HepG2 (cell line): ENCODE data around the gene PLCB1. TPM values are rescaled to one million over a fixed set of nuclear protein-coding genes. Genes with fewer than 3 reads are reported as not detected.

Experiments
- ATAC-seq: fragments of 200-7000 bp; cut with Tn5 transposase; 3 replicates; pipeline ENCODE4 v1.9.1; 2020; ENCODE audit warnings: mild to moderate bottlenecking, moderate library complexity
- BruUV-seq: library from RNA; stranded (reverse); fragments of 400-500 nt; replicated peaks from 2 replicates; lab custom pipeline; 2021; lab: Mats Ljungman, UMichigan
- CTCF ChIA-PET: fragments of 300-600 bp; formaldehyde crosslinking; extraction: SDS; loops from one replicate; lab custom pipeline; 2021; ENCODE audit warnings: low total read pairs, inconsistent platforms, low intra/inter-chr PET ratio; lab: Yijun Ruan, JAX
- POLR2A ChIA-PET: fragments of 350-600 bp; sonication (Branson Sonifier 250); formaldehyde crosslinking; loops from one replicate; lab custom pipeline; 2020; ENCODE audit warnings: antibody characterized with exemption, inconsistent platforms; lab: Yijun Ruan, JAX
- DNase-seq: peaks from one replicate; pipeline ENCODE4 v3.0.0-alpha.2; 2015; ENCODE audit warnings: low spot score
- FAIRE-seq: peaks from 3 replicates; lab custom pipeline; 2011; peaks lifted over from hg19 to GRCh38; lab: Jason Lieb, UNC
- H2AFZ ChIP-seq: one replicate; pipeline ENCODE4 v1.6.1; 2011; ENCODE audit warnings: low read length, inconsistent platforms
- H3K27ac ChIP-seq: fragments of 300-600 bp; 3 replicates; pipeline ENCODE4 v1.8.0; 2011; ENCODE audit warnings: mixed run types, mild to moderate bottlenecking, mixed read lengths, low read length, inconsistent platforms; ENCODE audit not compliant: insufficient read depth; ENCODE audit errors: extremely low read length
- H3K27me3 ChIP-seq, 2 experiments: fragments of 200-600 bp in 1 of 2; 2 replicates in 1 of 2; 3 replicates in 1 of 2; pipeline versions ENCODE4 v1.6.0 to v1.8.0; 2011; ENCODE audit warnings: low read length in 2 of 2, mild to moderate bottlenecking in 2 of 2, moderate library complexity in 2 of 2, inconsistent platforms in 1 of 2; ENCODE audit not compliant: insufficient read depth in 2 of 2, control insufficient read depth in 1 of 2
- H3K36me3 ChIP-seq, 2 experiments: fragments of 200-600 bp in 1 of 2; replicated peaks in 1 of 2; 2 replicates in 1 of 2; 3 replicates in 1 of 2; pipeline versions ENCODE4 v1.5.1 to v1.8.0; 2011; ENCODE audit warnings: low read length in 2 of 2, inconsistent platforms in 1 of 2; ENCODE audit not compliant: insufficient read depth in 2 of 2, control insufficient read depth in 1 of 2
- H3K4me1 ChIP-seq: 2 replicates; pipeline ENCODE4 v1.5.1; 2012; ENCODE audit warnings: low read length, inconsistent platforms; ENCODE audit not compliant: insufficient read depth
- H3K4me2 ChIP-seq: 2 replicates; pipeline ENCODE4 v1.6.0; 2011; ENCODE audit warnings: low read depth, low read length, inconsistent platforms
- H3K4me3 ChIP-seq, 3 experiments: fragments of 200-600 bp in 1 of 3; sonication (generic), shearing (Covaris generic) in 1 of 3; replicated peaks in 1 of 3; 2 replicates each; pipeline ENCODE4 v1.5.1; 2011 to 2016; ENCODE audit warnings: low read length in 3 of 3, inconsistent platforms in 2 of 3, low read depth in 2 of 3, mild to moderate bottlenecking in 2 of 3, control low read depth in 1 of 3, mixed read lengths in 1 of 3; ENCODE audit not compliant: insufficient read depth in 1 of 3
- H3K79me2 ChIP-seq: one replicate; pipeline ENCODE4 v1.6.1; 2011; ENCODE audit warnings: low read length, inconsistent platforms; ENCODE audit not compliant: insufficient read depth
- H3K9ac ChIP-seq: 2 replicates; pipeline ENCODE4 v1.6.0; 2011; ENCODE audit warnings: mild to moderate bottlenecking, low read depth, low read length, inconsistent platforms; ENCODE audit not compliant: insufficient read depth
- H3K9me3 ChIP-seq: 2 replicates; pipeline ENCODE4 v1.5.1; 2012; ENCODE audit warnings: mild to moderate bottlenecking, low read length
- H4K20me1 ChIP-seq: 2 replicates; pipeline ENCODE4 v1.6.0; 2011; ENCODE audit warnings: inconsistent platforms, mild to moderate bottlenecking, low read length, moderate library complexity; ENCODE audit not compliant: insufficient read depth
- AGO1 ChIP-seq: fragments of 200-400 bp; formaldehyde crosslinking; IDR thresholded peaks from 2 replicates; pipeline ENCODE4 v1.6.1; 2017; ENCODE audit warnings: mild to moderate bottlenecking, low read depth, low read length, moderate library complexity; ENCODE audit not compliant: poor library complexity, severe bottlenecking
- E2F1 ChIP-seq: sonication (generic); formaldehyde crosslinking; IDR thresholded peaks from 2 replicates; pipeline ENCODE4 v1.5.0; 2020; ENCODE audit warnings: missing genetic modification reagents
- ETV5 ChIP-seq: IDR thresholded peaks from 2 replicates; pipeline ENCODE4 v1.6.1; 2018; ENCODE audit warnings: missing biosample characterization, missing genetic modification reagents, inconsistent platforms, borderline replicate concordance
- GLI4 ChIP-seq: sonication (generic); formaldehyde crosslinking; IDR thresholded peaks from 2 replicates; pipeline ENCODE4 v1.5.1; 2020; ENCODE audit warnings: missing genetic modification reagents, mild to moderate bottlenecking, moderate library complexity, borderline replicate concordance
- MEF2D ChIP-seq: sonication (generic); formaldehyde crosslinking; IDR thresholded peaks from 2 replicates; pipeline ENCODE4 v1.5.1; 2020; ENCODE audit warnings: mild to moderate bottlenecking, missing genetic modification reagents
- RBM22 ChIP-seq: fragments of 200-400 bp; formaldehyde crosslinking; optimal IDR thresholded peaks from 2 replicates; pipeline ENCODE3; 2017; ENCODE audit warnings: mild to moderate bottlenecking, low read length, moderate library complexity
- ZBTB1 ChIP-seq: sonication (generic); formaldehyde crosslinking; IDR thresholded peaks from 2 replicates; pipeline ENCODE4 v1.4.0; 2020; ENCODE audit warnings: missing genetic modification reagents, borderline replicate concordance
- ZBTB26 ChIP-seq: IDR thresholded peaks from 2 replicates; pipeline ENCODE4 v1.6.1; 2016; ENCODE audit warnings: missing compliant biosample characterization, missing genetic modification reagents, borderline replicate concordance
- ZFP36L2 ChIP-seq: sonication (generic); formaldehyde crosslinking; IDR thresholded peaks from 2 replicates; pipeline ENCODE4 v1.4.0; 2020; ENCODE audit warnings: missing genetic modification reagents
- ZNF292 ChIP-seq: sonication (generic); formaldehyde crosslinking; IDR thresholded peaks from 2 replicates; pipeline ENCODE4 v1.8.1; 2022; ENCODE audit warnings: mild to moderate bottlenecking, low read depth, missing genetic modification reagents, borderline replicate concordance
- ZNF75D ChIP-seq: sonication (generic); formaldehyde crosslinking; IDR thresholded peaks from 2 replicates; pipeline ENCODE4 v1.8.1; 2023; ENCODE audit warnings: missing genetic modification reagents, mild to moderate bottlenecking, borderline replicate concordance
- ZSCAN21 ChIP-seq: sonication (generic); formaldehyde crosslinking; IDR thresholded peaks from 2 replicates; pipeline ENCODE4 v1.8.0; 2022; ENCODE audit warnings: mild to moderate bottlenecking, missing genetic modification reagents, moderate library complexity, borderline replicate concordance
- ZUFSP ChIP-seq: sonication (generic); formaldehyde crosslinking; IDR thresholded peaks from 2 replicates; pipeline ENCODE4 v1.9.0; 2021; ENCODE audit warnings: missing genetic modification reagents, mild to moderate bottlenecking, borderline replicate concordance
- WGBS: methylation state at CpG from one replicate; pipeline ENCODE4 v1.1.6; 2017; ENCODE audit warnings: low lambda C conversion rate; 5-methylcytosine and 5-hydroxymethylcytosine counted together
- in situ Hi-C: cut with HindIII; loops from 2 replicates; pipeline ENCODE4 v1.10.0; 2017; ENCODE audit warnings: low pct_unique_long_range_greater_than_20kb; ENCODE audit not compliant: extremely low pct_ligation_motif_present
- intact Hi-C: fragments of 100-400 bp; cut with micrococcal nuclease; formaldehyde crosslinking; loops from one replicate; pipeline ENCODE4 v1.10.0; 2022; ENCODE audit not compliant: unreplicated experiment
- polyA plus RNA-seq, 8 experiments: library from polyadenylated mRNA; depleted of rRNA in 3 of 8; stranded (reverse) in 7 of 8; unstranded in 1 of 8; fragments of >200 nt; fragmentation: Illumina TruSeq in 4 of 8; extraction: Trizol in 4 of 8; gene quantifications; 2 replicates each; pipeline versions ENCODE4 v1.2.1 to v1.2.3, GENCODE V29; 2011 to 2016; ENCODE audit warnings: low read depth in 4 of 8, missing spikeins in 1 of 8, mixed read lengths in 1 of 8; ENCODE audit not compliant: insufficient read depth in 1 of 8
- total RNA-seq, 5 experiments: library from RNA; depleted of rRNA; stranded (reverse); fragments of >200 nt; fragmentation: Illumina TruSeq; extraction: Trizol; gene quantifications; 2 replicates each; pipeline ENCODE4 v1.2.3, GENCODE V29; 2016; ENCODE audit warnings: low read depth in 1 of 5

Gene PLCB1
- total and polyA plus RNA-seq, 2 of the 13 experiments (the other 11 are each of a cell fraction or from before 2014, with no cell fraction given): 42.4 to 55.9 TPM

- Histone ChIP-seq H3K9me3 (no peaks in the 10 kb centered on the region), H3K4me3 (no peak overlapping the region), H2AFZ (no peak overlapping the region), H3K79me2 (peaks cover 29% of the 10 kb centered on the region), H3K27me3 (no peaks in the 10 kb centered on the region), H4K20me1 (peaks cover 7% of the 10 kb centered on the region), H3K4me1 (peaks cover 79% of the 10 kb centered on the region), H3K9ac (no peak overlapping the region), H3K36me3 (no peaks in the 10 kb centered on the region), H3K27ac (no peak overlapping the region), H3K4me2 (no peak overlapping the region)
- no peak for TF ChIP-seq ZUFSP (CRISPR knock-in tag)
- peak; percentile 42; the same call in 1 of the 2 replicates for TF ChIP-seq ZBTB26 (CRISPR knock-in tag)
- no peak for TF ChIP-seq ZNF292 (CRISPR knock-in tag)
- intact Hi-C loops: loop anchor here (10.0 kb wide), 1 partner anchor 287 kb away; no protein-coding TSS in a partner anchor
- in situ Hi-C loops: loop anchor here (10.0 kb wide), 1 partner anchor 113 kb away; the partner anchor contains the start of gene PLCB1
- ATAC-seq (no peak), DNase-seq (no peak), FAIRE-seq (no peak)
- no TSS peak for BruUV-seq
- ChIA-PET CTCF (no interaction called here), POLR2A (interaction anchor here (1.1 to 1.5 kb wide), 3 partner anchors 91 to 114 kb away, joined by 3 read pairs; no protein-coding TSS in a partner anchor)
Observed at GRCh38 chr20:8248051-8248450, 116.0 kb downstream of the PLCB1 start.

GRCh38 chr20:8249634-8250033, 117.6 kb downstream of the PLCB1 start:
- Histone ChIP-seq H3K4me2 (0 out of 2 replicates have a peak overlapping the region, but pooled peaks have one; percentile 73), H3K36me3 (no peaks in the 10 kb centered on the region), H3K27me3 (no peaks in the 10 kb centered on the region), H3K4me3 (no peak overlapping the region), H4K20me1 (peaks cover 7% of the 10 kb centered on the region), H3K4me1 (peaks cover 73% of the 10 kb centered on the region), H3K79me2 (peaks cover 34% of the 10 kb centered on the region), H3K27ac (peak overlapping the region; percentile 37), H3K9ac (no peak overlapping the region), H3K9me3 (no peaks in the 10 kb centered on the region), H2AFZ (no peak overlapping the region)
- intact Hi-C loops (loop anchor here (1.0 to 10.0 kb wide), 6 partner anchors 43 to 285 kb away; no protein-coding TSS in a partner anchor), in situ Hi-C loops (loop anchor here (10.0 kb wide), 1 partner anchor 115 kb away; the partner anchor contains the start of gene PLCB1)
- ATAC-seq (no peak), DNase-seq (no peak), FAIRE-seq (no peak)
- 88% methylated on average over 3 of the region's 3 CpGs for WGBS
- CTCF ChIA-PET: no interaction called here
- POLR2A ChIA-PET: interaction anchor here (1.7 to 2.4 kb wide), 2 partner anchors 44 to 93 kb away, joined by 7 to 20 read pairs; no protein-coding TSS in a partner anchor
- no TSS peak for BruUV-seq
- TF ChIP-seq ZBTB1: no peak
- no peak for TF ChIP-seq E2F1
- no peak for TF ChIP-seq ZFP36L2 (CRISPR knock-in tag)
- TF ChIP-seq MEF2D (CRISPR knock-in tag): no peak
- TF ChIP-seq GLI4 (CRISPR knock-in tag): 0 out of 2 replicates have a peak, but pooled peaks have one; percentile 18
- TF ChIP-seq ETV5 (CRISPR knock-in tag): no peak
- no peak for TF ChIP-seq ZSCAN21 (CRISPR knock-in tag)
- no peak for TF ChIP-seq ZNF75D (CRISPR knock-in tag)
- TF ChIP-seq RBM22: peak; percentile 58
- no peak for TF ChIP-seq AGO1
